Stimulated activated CD4-positive, alpha-beta T cell treated with anti-CD3 and anti-CD28 coated beads, Interleukin-1b, Interleukin-23, amount 100 ng/mL, for 48 hours (primary cell): ENCODE results near the gene KAT14.
"Not testable (repeated sequence)": the region's sequence is repeated elsewhere in the genome, so short reads cannot be mapped to it uniquely, and the experiment has no call there.

Experiments used
- DNase-seq: peaks from one replicate; pipeline ENCODE4 v3.0.0-alpha.2; 2020

KAT14 gene, protein sequence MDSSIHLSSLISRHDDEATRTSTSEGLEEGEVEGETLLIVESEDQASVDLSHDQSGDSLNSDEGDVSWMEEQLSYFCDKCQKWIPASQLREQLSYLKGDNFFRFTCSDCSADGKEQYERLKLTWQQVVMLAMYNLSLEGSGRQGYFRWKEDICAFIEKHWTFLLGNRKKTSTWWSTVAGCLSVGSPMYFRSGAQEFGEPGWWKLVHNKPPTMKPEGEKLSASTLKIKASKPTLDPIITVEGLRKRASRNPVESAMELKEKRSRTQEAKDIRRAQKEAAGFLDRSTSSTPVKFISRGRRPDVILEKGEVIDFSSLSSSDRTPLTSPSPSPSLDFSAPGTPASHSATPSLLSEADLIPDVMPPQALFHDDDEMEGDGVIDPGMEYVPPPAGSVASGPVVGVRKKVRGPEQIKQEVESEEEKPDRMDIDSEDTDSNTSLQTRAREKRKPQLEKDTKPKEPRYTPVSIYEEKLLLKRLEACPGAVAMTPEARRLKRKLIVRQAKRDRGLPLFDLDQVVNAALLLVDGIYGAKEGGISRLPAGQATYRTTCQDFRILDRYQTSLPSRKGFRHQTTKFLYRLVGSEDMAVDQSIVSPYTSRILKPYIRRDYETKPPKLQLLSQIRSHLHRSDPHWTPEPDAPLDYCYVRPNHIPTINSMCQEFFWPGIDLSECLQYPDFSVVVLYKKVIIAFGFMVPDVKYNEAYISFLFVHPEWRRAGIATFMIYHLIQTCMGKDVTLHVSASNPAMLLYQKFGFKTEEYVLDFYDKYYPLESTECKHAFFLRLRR

DNA sequence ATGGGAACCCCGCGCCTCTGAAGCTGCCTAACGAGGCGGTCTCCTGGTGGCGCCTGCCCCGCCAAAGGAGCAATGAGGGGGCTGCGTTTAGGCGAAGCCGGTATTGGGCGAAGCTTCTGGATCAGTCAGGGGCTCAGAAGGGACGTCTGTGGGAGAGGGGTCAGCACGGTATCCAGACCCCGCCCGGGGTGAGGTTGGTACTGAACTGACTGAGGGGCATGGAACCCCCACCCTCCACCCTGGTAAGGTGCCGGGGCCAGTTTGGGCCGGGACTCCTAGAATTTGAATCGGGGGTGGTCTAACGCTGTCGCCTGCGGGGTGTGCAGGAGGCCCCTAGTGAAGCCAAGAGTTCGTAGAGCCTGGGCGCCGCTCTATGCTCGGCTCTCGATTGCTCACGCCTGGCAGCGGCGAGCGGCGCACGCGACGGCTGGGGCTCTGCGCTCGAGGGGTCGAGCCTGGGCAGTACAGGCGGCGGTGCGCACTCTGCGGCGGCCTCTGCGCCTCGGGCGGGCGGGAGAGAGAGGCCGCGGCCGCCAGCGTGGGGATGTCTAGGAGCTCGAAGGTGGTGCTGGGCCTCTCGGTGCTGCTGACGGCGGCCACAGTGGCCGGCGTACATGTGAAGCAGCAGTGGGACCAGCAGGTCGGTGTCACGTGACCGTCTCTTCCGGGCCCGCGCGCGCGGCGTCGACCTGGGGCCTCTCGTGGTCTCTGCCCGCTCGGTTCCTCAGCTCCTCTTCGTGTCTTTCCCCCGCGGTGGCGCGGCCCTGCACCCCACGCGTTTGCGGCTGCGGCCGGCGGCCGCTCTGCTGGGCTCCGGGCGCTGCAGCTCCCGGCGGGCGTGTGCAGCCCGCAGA is at the start of gene KAT14, which contains the start of gene PET117:
KAT14 (plus strand) TSS at position 452 of the 854 bp plus-strand sequence. CDS start 4,798 bp downstream, outside the sequence.
PET117 (plus strand) TSS at position 452 of the 854 bp plus-strand sequence; CDS start at position 545, 93 bp downstream.
- peak; percentile 88 for DNase-seq

DNA sequence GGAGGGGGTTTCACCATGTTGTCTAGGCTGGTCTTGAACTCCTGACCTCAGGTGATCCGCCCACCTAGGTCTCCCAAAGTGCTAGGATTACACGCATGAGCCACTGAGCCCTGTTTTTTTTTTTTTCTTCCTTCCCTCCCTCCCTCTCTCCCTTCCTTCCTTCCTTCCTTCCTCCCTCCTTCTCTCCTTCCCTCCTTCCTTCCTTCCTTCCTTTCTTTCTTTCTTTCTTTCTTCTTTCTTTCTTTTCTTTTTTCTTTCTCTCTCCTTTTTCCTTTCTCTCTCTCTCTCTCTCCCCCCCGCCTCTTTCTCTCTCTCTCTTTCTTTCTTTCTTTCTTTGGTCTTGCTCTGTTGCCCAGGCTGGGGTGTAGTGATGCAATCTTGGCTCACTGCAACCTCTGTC is 49.4 kb upstream of the KAT14 start:
- not testable (repeated sequence) for DNase-seq

DNA sequence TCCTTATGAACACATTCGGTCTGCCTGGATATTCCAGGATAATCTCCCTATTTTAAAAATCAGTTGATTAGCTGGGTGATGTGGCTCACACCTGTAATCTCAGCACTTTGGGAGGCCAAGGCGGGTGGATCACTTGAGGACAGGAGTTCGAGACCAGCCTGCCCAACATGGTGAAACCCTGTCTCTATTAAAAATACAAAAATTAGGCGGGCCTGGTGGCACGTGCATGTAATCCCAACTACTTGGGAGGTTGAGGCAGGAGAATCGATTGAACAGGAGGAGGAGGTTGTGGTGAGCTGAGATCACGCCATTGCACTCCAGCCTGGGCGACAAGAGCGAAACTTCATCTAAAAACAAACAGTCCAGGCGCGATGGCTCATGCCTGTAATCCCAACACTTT is 48.8 kb upstream of the KAT14 start:
- DNase-seq, result not testable (repeated sequence)

DNA sequence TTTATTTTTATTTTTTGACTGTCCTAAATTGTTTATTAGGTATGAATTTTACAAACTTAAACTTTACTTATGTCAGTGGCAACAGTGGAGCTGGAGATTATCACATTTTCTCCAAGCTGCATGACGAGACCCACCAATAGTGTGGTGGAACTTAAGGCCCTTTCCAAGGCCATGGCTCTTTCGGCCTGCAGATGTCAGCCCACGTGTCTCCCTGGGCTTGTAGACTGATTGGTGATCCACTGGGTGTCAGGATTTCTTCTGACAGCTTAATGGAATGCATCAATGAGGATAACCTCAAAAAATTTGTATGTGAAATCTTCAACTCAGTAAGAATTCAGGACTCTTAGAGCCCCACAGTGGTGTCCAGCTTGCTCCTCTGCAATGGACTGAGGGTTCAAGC is 47.6 kb upstream of the KAT14 start:
- DNase-seq, result no peak

DNA sequence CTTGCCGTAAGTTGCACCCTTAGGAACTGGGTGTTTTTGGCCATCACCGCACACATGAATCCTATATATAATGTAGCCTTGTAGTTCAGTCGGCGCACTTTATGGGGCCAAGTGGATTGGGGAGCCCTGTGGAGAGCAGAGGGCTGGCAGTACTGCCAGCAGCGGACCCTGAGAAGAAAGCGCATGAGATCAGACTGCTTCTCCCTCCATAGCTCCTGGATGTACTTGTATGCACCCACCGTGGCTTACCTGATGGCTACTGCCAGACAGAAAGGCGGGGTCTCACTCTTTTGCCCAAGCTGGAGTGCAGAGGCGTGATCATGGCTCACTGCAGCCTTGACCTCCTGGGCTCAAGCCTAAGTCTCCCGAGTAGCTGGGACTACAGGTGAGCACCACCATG is 47.2 kb upstream of the KAT14 start:
- DNase-seq, result no peak

DNA sequence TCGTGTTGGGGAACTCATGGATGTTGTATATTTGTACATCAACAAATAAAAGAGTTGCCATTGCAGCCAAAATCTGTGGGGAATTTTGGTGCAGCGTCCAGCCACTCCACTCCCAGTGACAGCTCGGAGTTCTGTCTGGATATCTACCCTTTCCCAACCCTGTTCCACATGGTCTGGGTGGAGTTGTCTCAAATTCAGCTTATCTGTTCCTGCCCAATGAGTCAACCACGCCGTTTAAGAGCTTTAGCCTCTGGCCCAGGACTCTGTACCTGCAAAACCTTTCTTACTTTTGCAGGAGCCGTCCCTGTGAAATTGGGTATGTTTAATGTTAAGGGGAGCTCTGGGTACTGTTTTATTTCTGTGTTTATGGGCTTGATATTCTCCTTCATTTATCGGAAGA is 46.0 kb upstream of the KAT14 start:
- no peak for DNase-seq

DNA sequence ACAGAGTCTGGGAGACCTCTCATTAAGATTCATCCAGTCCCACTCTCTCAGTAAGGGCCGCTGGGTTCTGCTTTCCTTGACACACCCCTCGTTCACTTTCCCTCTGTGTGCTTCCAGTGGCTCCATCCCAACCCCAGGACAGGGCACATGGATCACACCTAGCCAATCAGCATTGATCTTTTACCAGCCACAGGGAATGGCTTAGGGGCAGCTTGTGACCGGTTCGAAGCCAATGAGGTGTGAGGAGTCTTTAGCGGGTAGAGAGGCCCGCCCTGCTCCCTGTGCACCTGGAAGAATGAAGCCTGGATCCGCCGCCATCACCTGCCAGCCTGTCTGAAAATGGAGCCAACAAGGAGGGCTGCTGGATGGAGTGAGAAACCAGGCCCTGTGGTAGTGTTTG is 44.8 kb upstream of the KAT14 start:
- DNase-seq, result no peak

DNA sequence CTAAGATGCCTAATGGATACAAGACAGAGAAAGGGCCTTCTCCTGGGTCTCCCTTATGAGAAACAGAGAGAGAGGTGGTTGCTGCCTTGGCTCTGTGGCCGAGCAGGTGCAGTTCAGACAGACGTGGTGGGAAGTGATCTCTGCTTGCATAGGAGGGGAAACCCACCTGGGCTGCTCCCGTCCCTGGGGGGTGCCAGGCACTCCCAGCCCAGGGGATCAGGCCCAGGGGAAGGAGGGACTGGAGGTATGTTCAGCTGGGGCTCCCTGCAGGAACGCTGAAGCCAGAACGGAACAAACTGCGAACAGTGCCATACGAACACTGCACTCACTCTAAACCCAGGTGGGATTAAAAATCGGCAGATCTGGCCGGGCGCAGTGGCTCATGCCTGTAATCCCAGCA is 44.3 kb upstream of the KAT14 start:
- no peak for DNase-seq

DNA sequence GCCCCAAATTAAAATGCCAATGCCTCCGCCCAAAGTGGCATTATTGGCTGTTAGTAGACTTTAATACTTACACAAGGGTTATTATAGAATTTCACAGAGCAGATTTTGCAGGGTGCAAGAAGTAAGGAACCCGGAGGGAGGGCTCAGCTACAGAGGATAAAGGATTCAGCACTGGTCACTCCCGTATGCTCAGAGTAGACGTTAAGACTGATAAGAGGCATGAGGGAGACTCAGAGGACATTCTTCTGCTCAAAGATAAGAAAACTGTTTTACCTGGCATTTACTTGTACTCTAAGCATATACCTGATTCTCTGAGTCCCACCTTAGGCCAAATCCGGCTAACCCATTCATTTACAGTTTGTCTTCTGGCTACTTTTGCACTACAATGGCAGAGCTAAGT is 43.5 kb upstream of the KAT14 start:
- DNase-seq, result no peak

DNA sequence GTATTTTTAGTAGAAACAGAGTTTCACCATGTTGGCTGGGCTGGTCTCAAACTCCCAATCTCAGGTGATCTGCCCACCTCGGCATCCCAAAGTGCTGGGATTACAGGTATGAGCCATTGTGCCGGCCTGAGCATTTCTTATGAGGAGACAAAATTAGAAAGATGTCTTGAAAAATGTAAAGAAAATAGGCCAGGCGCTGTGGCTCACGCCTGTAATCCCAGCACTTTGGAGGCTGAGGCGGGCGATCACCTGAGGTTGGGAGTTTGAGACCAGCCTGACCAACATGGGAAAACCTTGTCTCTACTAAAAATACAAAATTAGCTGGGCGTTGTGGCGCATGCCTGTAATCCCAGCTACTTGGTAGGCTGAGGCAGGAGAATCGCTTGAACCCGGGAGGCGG is 37.1 kb upstream of the KAT14 start:
- not testable (repeated sequence) for DNase-seq

DNA sequence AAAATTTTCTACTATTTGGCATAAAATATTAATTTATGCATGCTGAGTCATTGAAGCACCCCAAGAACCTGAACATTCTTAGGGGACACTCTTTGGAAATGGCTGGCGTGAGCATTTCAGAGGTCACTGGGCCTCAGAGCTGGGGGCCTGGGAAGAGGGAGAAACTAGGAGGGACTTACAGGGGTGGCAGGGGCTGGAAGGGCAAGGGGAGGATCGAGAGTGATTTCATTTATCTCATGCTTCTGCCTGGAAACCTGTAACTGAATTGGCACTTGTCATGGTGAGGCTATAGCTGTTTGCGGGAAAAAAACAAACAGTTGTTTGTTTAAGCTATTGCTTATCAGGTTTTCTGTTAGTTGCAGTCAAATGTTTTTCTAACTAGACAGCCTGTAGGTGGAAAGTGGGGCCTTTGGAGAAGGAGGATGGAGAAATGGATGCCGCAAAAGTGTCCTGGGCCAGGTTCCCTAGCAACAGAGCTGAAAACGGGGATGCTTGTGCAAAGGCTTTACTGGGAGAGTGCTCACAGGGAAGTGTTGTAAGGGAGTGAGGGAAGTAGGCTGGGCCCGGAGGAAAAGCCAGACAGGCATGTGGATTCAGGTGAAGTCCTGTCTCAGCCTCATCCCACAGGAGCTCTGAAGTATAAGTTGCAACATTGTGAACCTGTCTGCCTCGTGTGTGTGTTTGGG is 36.4 kb upstream of the KAT14 start:
- DNase-seq, result no peak

DNA sequence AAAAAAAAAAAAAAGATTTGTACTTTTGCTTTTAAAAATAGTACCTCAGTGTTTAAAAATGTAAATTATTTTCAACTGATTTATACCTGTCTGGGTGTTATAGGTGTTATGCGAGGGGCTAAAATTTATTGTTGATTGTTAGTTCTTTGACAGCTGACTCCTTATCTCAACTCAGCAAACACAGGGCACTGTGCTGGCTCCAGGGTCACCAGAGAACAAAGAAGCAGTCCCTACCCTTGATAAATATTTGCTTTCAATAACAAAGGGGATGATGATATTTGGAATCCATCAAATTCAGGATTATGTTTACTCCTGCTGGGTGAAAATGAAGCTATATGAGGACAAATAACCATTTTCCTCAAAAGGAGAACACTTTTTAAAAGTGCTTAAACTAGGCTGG is 34.2 kb upstream of the KAT14 start:
- DNase-seq, result no peak

DNA sequence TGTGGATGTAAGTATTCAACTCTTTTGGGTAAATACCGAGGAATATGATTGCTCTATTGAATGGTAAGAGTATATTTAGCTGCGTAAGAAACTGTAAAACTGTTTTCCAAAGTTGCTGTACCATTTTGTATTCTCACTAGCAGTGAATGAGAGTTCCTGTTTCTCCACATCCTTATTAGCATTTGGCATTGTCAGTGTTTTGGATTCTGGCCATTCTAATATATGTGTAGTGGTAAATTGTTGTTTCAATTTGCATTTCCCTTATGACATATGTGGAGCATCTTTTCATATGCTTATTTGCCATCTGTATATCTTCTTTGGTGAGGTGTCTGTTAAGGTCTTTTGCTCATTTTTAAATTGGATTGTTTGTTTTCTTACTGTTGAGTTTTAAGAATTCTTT is 29.3 kb upstream of the KAT14 start:
- no peak for DNase-seq

DNA sequence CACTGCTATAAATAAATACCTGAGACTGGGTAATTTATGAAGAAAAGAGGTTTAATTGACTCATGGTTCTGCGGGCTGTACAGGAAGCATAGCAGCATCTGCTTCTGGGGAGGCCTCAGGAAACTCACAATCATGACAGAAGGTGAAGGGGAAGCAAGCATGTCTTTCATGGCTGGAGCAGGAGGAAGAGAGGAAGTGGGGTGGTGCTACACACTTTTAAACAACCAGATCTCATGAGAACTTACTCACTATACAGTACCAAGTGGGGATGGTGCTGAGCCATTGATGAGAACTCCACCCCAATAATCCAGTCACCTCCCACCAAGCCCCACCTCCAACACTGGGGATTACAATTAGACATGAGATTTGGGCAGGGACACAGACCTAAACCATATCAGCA is 9.1 kb upstream of the KAT14 start:
- DNase-seq, result peak; percentile 11

DNA sequence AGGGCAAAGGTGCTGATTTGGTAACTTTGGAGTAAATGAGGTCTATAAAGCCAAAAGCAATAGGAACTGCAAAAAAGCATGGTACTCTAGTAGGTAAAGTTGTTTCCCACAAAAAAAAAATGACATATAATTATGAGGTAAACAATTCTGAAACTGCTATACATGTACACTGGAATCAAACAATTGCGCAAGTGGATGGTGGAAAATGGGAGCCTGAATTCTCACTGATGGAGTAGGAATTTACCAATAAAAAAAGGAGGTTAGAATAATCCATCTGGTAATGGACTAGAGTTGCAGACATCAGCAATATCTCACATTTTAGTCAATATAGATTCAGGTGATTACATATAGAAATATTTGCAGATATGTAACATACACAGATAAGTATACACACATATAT is 5.0 kb upstream of the KAT14 start:
- no peak for DNase-seq

DNA sequence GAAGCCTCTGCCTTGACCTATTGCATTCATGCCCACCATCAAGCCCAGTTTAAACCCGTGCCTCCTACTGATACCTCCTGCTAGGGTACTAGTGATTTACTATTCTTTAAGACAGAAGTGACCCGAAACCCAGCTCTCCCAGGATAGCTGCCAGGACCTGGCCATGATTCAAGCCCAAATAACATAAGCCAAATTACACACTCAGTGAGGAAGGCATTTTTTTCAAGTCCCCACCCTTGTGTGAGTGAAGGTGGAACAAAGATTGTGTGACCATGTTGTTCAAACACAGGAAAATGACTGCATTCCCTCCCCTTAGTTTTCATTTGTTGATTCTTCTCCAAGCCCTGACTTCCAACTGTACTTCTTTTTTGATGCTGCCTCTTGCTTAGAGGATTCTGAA is 3.7 kb upstream of the KAT14 start:
- no peak for DNase-seq

DNA sequence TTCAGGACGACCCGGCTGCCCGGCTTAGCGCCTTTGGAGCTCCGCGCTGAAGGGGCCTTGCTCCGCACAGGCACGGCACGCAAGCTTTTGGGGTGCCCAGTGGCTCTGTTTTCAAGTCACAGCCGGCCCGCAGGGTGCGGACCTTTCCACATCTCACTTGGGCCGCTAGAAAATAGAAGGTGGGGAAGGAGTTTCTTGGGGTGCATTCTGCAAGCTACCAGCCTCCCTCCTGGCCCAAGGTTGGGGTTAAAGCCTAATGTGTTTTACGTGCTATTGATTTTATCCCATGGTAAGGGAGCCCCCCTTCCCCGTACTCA is 561 bp downstream of the KAT14 start:
- no peak for DNase-seq

DNA sequence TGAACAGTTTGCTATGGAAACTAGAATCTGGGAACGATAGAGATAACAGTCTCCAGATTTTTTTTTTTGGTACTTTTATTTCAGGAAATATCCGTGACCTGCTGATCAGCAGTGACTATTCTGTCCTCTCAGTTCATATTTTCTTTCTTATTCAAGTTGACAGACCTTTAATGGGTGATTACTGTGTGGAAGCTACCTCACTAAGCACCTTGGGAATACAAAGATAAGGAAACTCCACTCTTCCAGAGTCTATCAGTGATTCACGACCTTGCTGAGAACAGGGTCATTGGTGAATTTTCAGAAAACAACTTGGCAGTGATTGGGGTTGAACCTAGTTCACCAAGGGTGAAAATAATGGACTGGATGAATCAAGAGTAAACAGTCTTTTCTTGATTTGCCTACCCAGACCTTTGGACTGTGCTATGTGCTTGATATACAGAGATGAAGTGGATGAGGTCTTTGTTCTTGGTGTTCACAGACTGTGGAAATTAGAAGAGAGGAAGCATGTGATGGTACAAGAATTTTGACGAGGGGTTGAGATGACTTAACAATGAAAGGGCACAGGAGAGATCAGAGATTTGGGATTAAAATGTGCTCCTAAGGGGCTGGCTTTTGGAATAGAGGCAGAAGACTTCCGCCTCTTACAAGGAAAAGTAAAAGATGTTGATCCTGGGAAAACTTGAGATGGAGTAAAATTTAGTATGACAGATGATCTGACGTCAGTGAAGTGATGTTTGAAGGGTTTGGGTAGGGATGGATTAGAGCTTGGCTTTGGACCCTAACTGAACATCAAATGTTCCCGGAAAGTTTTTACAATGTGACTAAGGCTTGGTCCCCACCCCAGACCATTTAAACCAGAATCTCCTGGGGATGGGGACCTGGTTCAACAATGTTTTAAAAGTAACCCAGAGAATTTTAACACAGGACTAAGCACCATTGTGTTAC is 1.2 kb downstream of the KAT14 start:
- DNase-seq, result no peak

DNA sequence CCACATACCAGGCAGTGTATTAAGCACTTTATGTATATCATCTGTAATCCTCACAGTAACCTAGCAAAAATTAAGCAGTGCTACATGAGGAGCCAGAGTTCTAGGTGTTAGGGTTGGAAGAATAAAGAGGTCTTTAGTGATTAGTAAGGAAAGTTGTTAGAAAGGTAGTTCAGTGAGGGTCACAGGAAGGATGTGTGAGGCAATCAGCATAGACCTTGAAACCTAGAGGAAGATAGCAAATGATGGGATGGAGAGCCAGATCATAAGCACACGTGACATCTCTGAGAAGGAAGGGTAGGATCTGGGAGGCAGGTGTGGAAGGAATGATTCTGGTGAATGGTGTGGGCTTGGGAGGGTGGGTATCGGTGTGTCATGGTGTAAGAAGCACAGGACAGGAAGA is 2.2 kb downstream of the KAT14 start:
- no peak for DNase-seq

DNA sequence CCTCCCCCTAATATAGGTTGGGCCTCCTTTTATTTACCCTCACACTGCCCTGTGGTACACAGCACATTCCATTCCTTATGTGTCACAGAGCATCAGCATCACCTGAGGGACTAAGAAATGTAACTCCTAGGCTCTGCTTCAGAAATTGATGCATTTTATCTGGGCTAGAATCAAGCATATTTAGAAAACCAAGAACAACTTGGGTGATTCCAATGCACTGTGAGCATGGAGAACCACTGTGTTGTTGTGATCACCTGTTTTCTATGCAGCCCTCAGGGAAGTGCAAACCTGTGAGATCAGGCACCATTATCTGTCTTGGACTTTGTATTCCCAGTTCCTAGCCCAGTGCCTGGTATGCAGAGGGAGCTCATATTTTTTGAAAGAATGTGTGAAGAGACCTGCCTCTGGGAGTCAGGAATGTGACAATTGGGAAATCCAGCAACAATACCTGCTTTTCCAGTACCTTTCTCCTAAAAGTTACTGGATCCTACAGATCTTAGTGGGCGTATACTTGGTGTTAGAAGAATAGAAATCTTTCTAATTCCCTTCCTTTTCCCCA is 7.0 kb downstream of the KAT14 start:
- no peak for DNase-seq

DNA sequence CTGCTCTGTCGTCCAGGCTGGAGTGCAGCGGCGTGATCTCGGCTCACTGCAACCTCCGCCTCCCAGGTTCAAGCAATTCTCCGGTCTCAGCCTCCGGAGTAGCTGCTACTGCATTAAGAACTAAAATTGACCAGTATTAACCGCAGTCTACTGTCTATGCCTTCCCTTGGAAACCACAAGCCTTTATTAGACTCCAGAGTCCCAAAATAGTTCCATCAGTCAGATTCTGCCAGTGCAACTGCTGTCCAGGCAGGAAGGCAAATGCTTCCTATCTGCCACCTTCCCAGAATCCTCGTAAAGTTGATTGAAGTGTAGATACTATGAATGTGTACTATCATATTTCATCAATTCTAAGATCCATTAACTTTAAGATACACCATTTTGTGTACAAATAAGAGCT is 16.7 kb downstream of the KAT14 start:
- no peak for DNase-seq
